GM10248 (cell line): ENCODE measurements around the gene TMEM40.

ENCODE experiments used
- CTCF ChIA-PET: fragments of 300-600 bp; sonication (Branson Sonifier 250); formaldehyde crosslinking; extraction: SDS; loops from one replicate; lab custom pipeline; 2021; ENCODE audit warnings: antibody characterized with exemption; lab: Yijun Ruan, JAX
- POLR2A ChIA-PET: fragments of 350-650 bp; sonication (Branson Sonifier 250); formaldehyde crosslinking; extraction: SDS; loops from one replicate; lab custom pipeline; 2020; ENCODE audit warnings: antibody characterized with exemption; lab: Yijun Ruan, JAX
- DNase-seq: peaks from one replicate; pipeline ENCODE4 v3.0.0; 2012; ENCODE audit errors: extremely low spot score
- CTCF ChIP-seq: IDR thresholded peaks from 2 replicates; pipeline ENCODE4 v1.5.1; 2012; ENCODE audit warnings: mild to moderate bottlenecking, low read depth; ENCODE audit errors: extremely low read depth, missing control alignments, control extremely low read depth

TMEM40 gene

DNA sequence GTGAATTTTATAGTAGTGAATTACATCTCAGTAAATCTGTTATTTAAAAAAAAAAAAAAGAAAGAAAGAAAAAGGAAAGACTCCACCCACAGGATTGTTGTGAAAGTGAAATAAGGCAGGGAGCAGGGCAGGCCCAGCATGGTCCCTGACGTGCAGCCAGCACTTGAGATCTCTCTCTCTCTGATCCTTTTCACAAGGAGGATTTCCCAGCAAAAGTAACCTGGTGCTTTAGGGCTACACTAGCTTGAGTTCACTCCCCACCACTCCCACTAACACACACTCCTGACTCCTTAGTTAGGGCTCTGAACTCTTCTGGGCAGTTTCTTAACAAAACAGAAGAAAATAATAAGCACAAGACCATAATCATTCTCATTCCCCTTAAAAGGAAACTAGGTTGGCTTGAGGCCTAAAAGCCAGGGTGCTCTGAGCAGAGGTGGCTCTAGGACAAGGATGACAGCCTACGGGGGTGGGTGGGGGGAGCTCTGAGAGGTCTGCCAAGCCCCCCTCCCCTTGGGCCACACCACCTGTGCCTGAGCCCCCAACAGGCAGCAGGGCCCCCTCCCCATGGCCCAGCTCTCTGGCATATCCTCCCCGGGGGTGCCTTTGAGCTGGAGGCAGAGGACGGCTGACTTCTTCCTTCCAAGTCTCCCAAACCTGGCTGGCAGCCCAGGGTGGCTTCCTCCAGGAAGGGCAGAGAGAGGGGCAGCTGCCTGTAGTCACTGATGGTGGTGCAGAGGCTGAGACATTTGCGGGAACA, 856 bp downstream of the TMEM40 start:
- peak; percentile 63 for DNase-seq
- no peak for TF ChIP-seq CTCF
- ChIA-PET CTCF (interaction anchor here (1.0 to 2.6 kb wide), 5 partner anchors 29 to 83 kb away, joined by 3 to 8 read pairs (median 6); partner anchors contain the start of gene RPL32), POLR2A (no interaction called here)

DNA sequence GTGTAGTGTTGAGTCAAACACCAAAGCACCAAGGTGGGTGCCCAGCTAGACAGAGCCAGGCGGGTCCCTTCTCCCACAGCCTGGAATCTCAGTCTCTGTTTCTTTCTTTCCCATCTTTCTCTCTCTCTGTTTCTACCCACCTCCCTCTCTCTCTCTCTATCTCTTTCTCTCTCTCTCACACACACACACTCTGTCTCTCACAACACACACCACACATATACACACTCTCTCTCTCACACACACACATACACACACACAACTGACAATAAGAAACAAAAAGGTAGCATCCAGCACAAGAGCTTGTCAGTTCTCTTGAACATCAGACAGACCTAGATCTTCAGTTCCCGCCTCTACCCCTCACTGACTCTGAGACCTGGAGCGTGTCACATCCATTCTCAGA, 2.4 kb downstream of the TMEM40 start:
- no peak for DNase-seq
- POLR2A ChIA-PET, result no interaction called here
- CTCF ChIA-PET, result interaction anchor here (1.2 to 1.9 kb wide), 3 partner anchors 13 to 38 kb away, joined by 3 to 5 read pairs (median 3); no protein-coding TSS in a partner anchor
- TF ChIP-seq CTCF, result no peak

DNA sequence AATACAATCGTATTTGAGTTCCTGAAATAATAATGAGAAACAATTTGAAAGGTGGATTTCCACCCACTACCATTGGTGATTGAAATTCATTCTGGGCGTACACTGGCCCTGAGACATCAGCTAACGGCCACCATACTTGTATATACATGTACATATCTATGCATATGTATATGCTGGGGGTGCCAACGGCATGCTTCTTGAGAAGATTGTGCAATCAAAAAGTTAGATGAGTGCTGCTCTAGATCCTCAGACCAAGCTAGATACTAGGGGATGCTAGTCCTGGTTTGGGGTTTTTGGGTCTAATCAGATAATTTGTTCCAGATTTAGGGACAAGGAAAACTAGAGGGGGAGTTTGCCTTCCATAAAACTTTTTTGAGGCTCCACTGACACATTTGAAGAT, 2.9 kb downstream of the TMEM40 start:
- POLR2A ChIA-PET, result no interaction called here
- no peak for TF ChIP-seq CTCF
- CTCF ChIA-PET, result interaction anchor here (1.2 to 1.9 kb wide), 3 partner anchors 12 to 37 kb away, joined by 3 to 5 read pairs (median 3); no protein-coding TSS in a partner anchor

DNA sequence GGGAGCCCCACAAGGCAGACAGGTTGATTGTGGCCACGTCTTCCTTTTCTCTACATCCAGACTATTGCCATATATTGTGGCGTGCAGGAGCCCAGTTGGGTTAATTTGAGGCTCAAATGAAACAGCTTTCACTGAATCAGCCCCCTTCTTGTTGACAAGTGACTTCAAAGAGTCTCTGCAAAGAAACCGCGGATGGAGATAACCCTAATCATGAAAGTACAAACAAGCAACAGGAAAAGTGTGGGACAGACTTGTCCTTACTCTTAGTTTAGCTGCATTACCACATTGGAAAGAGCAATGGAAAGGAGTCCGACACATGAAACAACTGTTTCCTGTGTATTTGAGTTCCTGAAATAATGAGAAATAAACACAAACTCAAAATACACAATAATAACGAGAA, 3.3 kb downstream of the TMEM40 start:
- TF ChIP-seq CTCF, result no peak
- POLR2A ChIA-PET, result no interaction called here
- CTCF ChIA-PET, result interaction anchor here (1.2 to 2.5 kb wide), 3 partner anchors 8 to 37 kb away, joined by 3 to 7 read pairs (median 3); no protein-coding TSS in a partner anchor
- DNase-seq, result no peak

More for the DNA sequence above, 2.9 kb downstream of the TMEM40 start:
- no peak for DNase-seq

DNA sequence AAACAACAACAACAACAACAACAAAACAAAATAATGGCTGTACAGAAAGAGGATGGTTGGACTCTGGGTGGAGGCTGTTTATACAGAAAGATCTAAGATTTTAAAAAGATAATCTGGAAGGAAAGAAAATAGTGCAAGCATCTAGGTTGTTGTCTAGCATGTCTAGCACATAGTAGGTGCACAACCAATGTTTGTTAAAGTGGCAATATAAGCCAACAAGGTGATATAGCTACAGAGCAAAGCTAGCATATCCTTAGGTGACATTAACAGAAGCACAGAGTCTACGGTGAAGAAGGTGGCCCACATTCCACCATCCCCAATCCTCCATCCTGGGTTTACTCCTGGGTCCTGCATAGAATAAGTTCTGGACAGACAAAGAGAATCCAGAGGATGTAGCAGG, 4.7 kb downstream of the TMEM40 start:
- ChIA-PET CTCF (interaction anchor here (0.9 to 2.6 kb wide), 5 partner anchors 10 to 56 kb away, joined by 3 to 8 read pairs (median 4); no protein-coding TSS in a partner anchor), POLR2A (no interaction called here)
- no peak for TF ChIP-seq CTCF
- no peak for DNase-seq

GRCh38 chr3:12753275-12754028, 5.6 kb downstream of the TMEM40 start:
- no peak for DNase-seq
- ChIA-PET POLR2A (no interaction called here), CTCF (interaction anchor here (1.0 to 2.6 kb wide), 5 partner anchors 10 to 57 kb away, joined by 3 to 8 read pairs (median 4); no protein-coding TSS in a partner anchor)
- no peak for TF ChIP-seq CTCF
